ENCODE data around the gene TEX19.

GRCh38 chr17:82332669-82333278, 26.3 kb upstream of the TEX19 start:
- TF ChIP-seq CTCF (IDR thresholded peaks at IDR 0.05) (no peak), POLR2AphosphoS5 (IDR thresholded peaks at IDR 0.05) (no peak), POLR2A (IDR thresholded peaks at IDR 0.05) (no peak), EP300 (IDR thresholded peaks at IDR 0.05) (no peak)
